Thyroid gland (tissue), 4 donors: ENCODE measurements around the gene GAB3. TPM values are rescaled to one million over a fixed set of nuclear protein-coding genes. Genes with fewer than 3 reads are reported as not detected.

Experiments
- DNase-seq, 2 donors: peaks; one replicate each; pipeline ENCODE4 v3.0.0-alpha.2; 2019
- H3K27ac ChIP-seq, 3 donors: fragments of 200-600 bp; sonication (generic); 1 replicate in 2 of 3; 2 replicates in 1 of 3; pipeline ENCODE4 v1.5.1; 2016 to 2019; ENCODE audit warnings: mild to moderate bottlenecking in 1 of 3, moderate library complexity in 1 of 3
- H3K27me3 ChIP-seq: fragments of 200-600 bp; sonication (generic); one replicate; pipeline ENCODE4 v1.5.1; 2019
- H3K36me3 ChIP-seq, 2 donors: fragments of 200-600 bp; sonication (generic); one replicate each; pipeline ENCODE4 v1.5.1; 2016 to 2019
- H3K4me1 ChIP-seq, 2 donors: fragments of 200-600 bp; sonication (generic); one replicate each; pipeline ENCODE4 v1.5.1; 2017 to 2019
- H3K4me3 ChIP-seq, 3 donors: fragments of 200-600 bp; sonication (generic); replicated peaks in 1 of 3; 1 replicate in 2 of 3; 2 replicates in 1 of 3; pipeline ENCODE4 v1.5.1; 2016; ENCODE audit warnings: mild to moderate bottlenecking in 1 of 3
- H3K9me3 ChIP-seq: fragments of 200-600 bp; sonication (generic); one replicate; pipeline ENCODE4 v1.5.1; 2017
- CTCF ChIP-seq, 6 experiments: fragments of 200-600 bp in 3 of 6; fragments of 450-650 bp in 3 of 6; sonication (generic) in 3 of 6; IDR thresholded peaks; one replicate each; pipeline ENCODE4 v1.5.1; 2016 to 2019; ENCODE audit warnings: antibody characterized with exemption in 6 of 6, mild to moderate bottlenecking in 2 of 6, inconsistent platforms in 1 of 6, moderate library complexity in 1 of 6
- POLR2A ChIP-seq, 2 donors: fragments of 450-650 bp; IDR thresholded peaks; one replicate each; pipeline ENCODE4 v1.6.1; 2017; ENCODE audit warnings: antibody characterized with exemption in 2 of 2, mild to moderate bottlenecking in 2 of 2, moderate library complexity in 1 of 2
- WGBS, 2 donors: methylation state at CpG; one replicate each; pipeline ENCODE4 v1.1.5; 2017; 5-methylcytosine and 5-hydroxymethylcytosine counted together
- intact Hi-C: fragments of 100-400 bp; cut with DNase I; formaldehyde crosslinking; loops from one replicate; pipeline ENCODE4 v1.15.1; 2023
- total RNA-seq, 4 donors: library from RNA; depleted of rRNA; stranded (reverse); fragments of >200 nt; gene quantifications; one replicate each; pipeline ENCODE4 v1.2.3, GENCODE V29; 2016

The GAB3 gene
- total RNA-seq, 4 donors from 2014 or later, result 5.8 to 10.2 (median 8.1) TPM

GRCh38 chrX:154721155-154721554 lies 29.7 kb downstream of the GAB3 start:
- no peak overlapping the region for H3K27ac ChIP-seq
- no peaks in the 10 kb centered on the region for H3K36me3 ChIP-seq
- 98 to 100% methylated on average over 3 of the region's 3 CpGs for WGBS, 2 donors
- intact Hi-C loops, result no loop called here
- no peak for DNase-seq
- no peaks in the 10 kb centered on the region for H3K4me1 ChIP-seq
- H3K27me3 ChIP-seq, result no peaks in the 10 kb centered on the region
- no peak overlapping the region for H3K4me3 ChIP-seq
- no peaks in the 10 kb centered on the region for H3K9me3 ChIP-seq
- TF ChIP-seq CTCF (IDR thresholded peaks at IDR 0.05), result no peak
- TF ChIP-seq POLR2A (IDR thresholded peaks at IDR 0.05), result no peak

GRCh38 chrX:154720067-154720466 lies 30.8 kb downstream of the GAB3 start:
- no peaks in the 10 kb centered on the region for H3K36me3 ChIP-seq
- 72 to 100% methylated on average over 4 of the region's 4 CpGs for WGBS, 2 donors
- H3K4me1 ChIP-seq, result no peaks in the 10 kb centered on the region
- no peaks in the 10 kb centered on the region for H3K27me3 ChIP-seq
- TF ChIP-seq POLR2A (IDR thresholded peaks at IDR 0.05) (no peak), CTCF (IDR thresholded peaks at IDR 0.05) (no peak)
- H3K4me3 ChIP-seq, result no peak overlapping the region
- no peaks in the 10 kb centered on the region for H3K9me3 ChIP-seq
- intact Hi-C loops, result no loop called here
- no peak for DNase-seq
- no peak overlapping the region for H3K27ac ChIP-seq

GRCh38 chrX:154719132-154719675 lies 31.7 kb downstream of the GAB3 start:
- Histone ChIP-seq H3K4me1 (no peaks in the 10 kb centered on the region), H3K4me3 (no peak overlapping the region), H3K9me3 (no peaks in the 10 kb centered on the region), H3K27me3 (no peaks in the 10 kb centered on the region), H3K36me3 (no peaks in the 10 kb centered on the region), H3K27ac (no peak overlapping the region)
- intact Hi-C loops, result no loop called here
- DNase-seq, result no peak
- TF ChIP-seq CTCF (IDR thresholded peaks at IDR 0.05) (no peak), POLR2A (IDR thresholded peaks at IDR 0.05) (no peak)
- 65 to 76% methylated on average over 6 of the region's 6 CpGs for WGBS, 2 donors

GRCh38 chrX:154718616-154719015 lies 32.3 kb downstream of the GAB3 start:
- intact Hi-C loops, result no loop called here
- Histone ChIP-seq H3K27ac (no peak overlapping the region), H3K36me3 (no peaks in the 10 kb centered on the region), H3K4me3 (no peak overlapping the region), H3K4me1 (no peaks in the 10 kb centered on the region), H3K9me3 (no peaks in the 10 kb centered on the region), H3K27me3 (no peaks in the 10 kb centered on the region)
- DNase-seq, result no peak
- no peak for TF ChIP-seq POLR2A (IDR thresholded peaks at IDR 0.05)
- TF ChIP-seq CTCF (IDR thresholded peaks at IDR 0.05), result no peak
- 81 to 82% methylated on average over 1 of the region's 1 CpG for WGBS, 2 donors

GRCh38 chrX:154717824-154718223 lies 33.1 kb downstream of the GAB3 start:
- TF ChIP-seq POLR2A (IDR thresholded peaks at IDR 0.05) (no peak), CTCF (IDR thresholded peaks at IDR 0.05) (no peak)
- H3K4me3 ChIP-seq, result no peak overlapping the region
- no peak for DNase-seq
- H3K36me3 ChIP-seq, result no peaks in the 10 kb centered on the region
- WGBS, 2 donors, result 67% methylated on average over 1 of the region's 7 CpGs; no CpG with 5 or more reads in 1 of the 2 donors
- H3K9me3 ChIP-seq, result no peaks in the 10 kb centered on the region
- H3K27ac ChIP-seq, result no peak overlapping the region
- no peaks in the 10 kb centered on the region for H3K4me1 ChIP-seq
- intact Hi-C loops, result no loop called here
- no peaks in the 10 kb centered on the region for H3K27me3 ChIP-seq
